ENCODE measurements around the gene C11orf16.

DNA sequence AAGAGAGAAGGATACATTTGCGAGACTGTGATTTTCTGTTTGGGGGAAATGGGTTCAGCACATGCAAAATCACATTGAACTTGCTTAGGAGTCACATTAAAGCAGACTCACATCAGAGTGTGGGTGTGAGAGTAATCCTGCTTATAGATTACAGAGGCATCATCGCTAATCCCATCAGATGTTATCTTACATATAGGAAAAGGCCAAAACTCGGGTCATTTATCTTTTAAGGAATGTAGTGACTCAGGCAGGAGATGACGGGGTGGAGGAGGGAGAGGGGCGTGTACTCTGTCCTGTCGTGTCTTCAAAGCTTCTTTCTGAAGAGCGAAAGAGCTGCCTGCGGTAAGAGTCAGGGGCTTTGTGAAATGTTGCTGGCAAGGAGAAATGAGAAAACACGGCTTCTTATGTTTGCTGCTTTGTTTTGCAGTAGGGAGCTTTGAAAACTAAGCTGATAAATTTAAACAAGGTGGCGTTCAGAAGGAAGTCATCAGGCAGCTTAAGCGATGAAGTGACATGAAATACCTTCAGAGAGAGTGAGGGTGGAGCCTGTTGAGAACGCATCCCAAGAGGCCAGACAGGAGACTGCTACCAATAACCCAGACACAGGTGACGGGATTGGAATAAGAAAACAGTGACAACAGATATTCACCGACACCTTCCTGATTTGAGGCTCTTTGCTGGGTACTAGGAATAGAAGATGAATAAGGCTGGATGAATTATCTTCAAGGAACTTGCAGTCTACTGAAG, 2.2 kb upstream of the C11orf16 start:
- TF ChIP-seq CTCF (conservative IDR thresholded peaks at IDR 0.05 in 1 of 2, IDR thresholded peaks at IDR 0.05 in 1 of 2; ENCODE audit: low read depth in 1 of 2, low read length in 2 of 2) (no peak), EZH2 (IDR thresholded peaks at IDR 0.05; ENCODE audit: low read length, missing control alignments) (no peak)
